B cell (primary cell): ENCODE measurements around the gene HSDL2. TPM values are rescaled to one million over a fixed set of nuclear protein-coding genes. Genes with fewer than 3 reads are reported as not detected.

Experiments used
- ATAC-seq: fragments of 200-7000 bp; cut with Tn5 transposase; one replicate; pipeline ENCODE4 v1.10.0; 2021; ENCODE audit warnings: low read depth, mild to moderate bottlenecking, moderate number of reproducible peaks, moderate library complexity
- CTCF ChIA-PET: fragments of 350-600 bp; sonication (Branson Sonifier 250); formaldehyde crosslinking; loops from one replicate; lab custom pipeline; 2021; ENCODE audit warnings: antibody characterized with exemption, inconsistent platforms; lab: Charles Lee
- POLR2A ChIA-PET: fragments of 350-600 bp; sonication (Branson Sonifier 250); formaldehyde crosslinking; loops from one replicate; lab custom pipeline; 2021; ENCODE audit warnings: antibody characterized with exemption; lab: Charles Lee
- DNase-seq: peaks from one replicate; pipeline ENCODE4 v3.0.0; 2013
- H2AFZ ChIP-seq: 2 replicates; pipeline ENCODE4 v1.6.1; 2012; ENCODE audit warnings: mild to moderate bottlenecking, low read depth, low read length; ENCODE audit not compliant: insufficient read depth, poor library complexity, severe bottlenecking
- H3K27ac ChIP-seq, 2 donors: 1 replicate in 1 of 2; 2 replicates in 1 of 2; pipeline ENCODE4 v1.5.1; 2012 to 2013; ENCODE audit warnings: low read length in 2 of 2, mild to moderate bottlenecking in 2 of 2, moderate library complexity in 1 of 2
- H3K27me3 ChIP-seq, 4 experiments: fragments of 200-600 bp in 1 of 4; sonication (generic) in 1 of 4; replicated peaks in 1 of 4; 1 replicate in 2 of 4; 2 replicates in 2 of 4; pipeline versions ENCODE4 v1.6.1 to v1.7.0; 2013 to 2016; ENCODE audit warnings: low read length in 3 of 4, mild to moderate bottlenecking in 2 of 4, mixed read lengths in 1 of 4, moderate library complexity in 1 of 4; ENCODE audit not compliant: insufficient read depth in 4 of 4, control insufficient read depth in 3 of 4; ENCODE audit errors: control extremely low read depth in 1 of 4
- H3K36me3 ChIP-seq, 2 experiments: replicated peaks in 1 of 2; 1 replicate in 1 of 2; 2 replicates in 1 of 2; pipeline versions ENCODE4 v1.6.1 to v1.7.1; 2013; ENCODE audit warnings: low read length in 1 of 2; ENCODE audit not compliant: insufficient read depth in 2 of 2, control insufficient read depth in 1 of 2; ENCODE audit errors: control extremely low read depth in 1 of 2, extremely low read depth in 1 of 2
- H3K4me1 ChIP-seq, 2 donors: fragments of 200-600 bp in 1 of 2; sonication (generic) in 1 of 2; 1 replicate in 1 of 2; 2 replicates in 1 of 2; pipeline versions ENCODE4 v1.5.1 to v1.6.1; 2013 to 2017; ENCODE audit warnings: low read length in 2 of 2; ENCODE audit not compliant: control insufficient read depth in 2 of 2, insufficient read depth in 2 of 2
- H3K4me2 ChIP-seq: replicated peaks from 2 replicates; pipeline ENCODE3; 2012; ENCODE audit warnings: mild to moderate bottlenecking, low read depth, low read length; ENCODE audit not compliant: poor library complexity, severe bottlenecking
- H3K4me3 ChIP-seq, 5 experiments: fragments of 200-600 bp in 1 of 5; sonication (generic) in 1 of 5; 1 replicate in 3 of 5; 2 replicates in 2 of 5; pipeline versions ENCODE4 v1.5.1 to v1.7.0; 2011 to 2016; ENCODE audit warnings: low read length in 4 of 5, mild to moderate bottlenecking in 4 of 5, low read depth in 2 of 5, control low read depth in 1 of 5, moderate library complexity in 1 of 5; ENCODE audit not compliant: insufficient read depth in 1 of 5; ENCODE audit errors: control extremely low read depth in 1 of 5, extremely low read depth in 1 of 5
- H3K79me2 ChIP-seq: fragments of 200-600 bp; sonication (generic); one replicate; pipeline ENCODE4 v1.6.0; 2016; ENCODE audit warnings: low read length; ENCODE audit not compliant: control insufficient read depth, insufficient read depth
- H3K9ac ChIP-seq: fragments of 200-600 bp; sonication (generic); 2 replicates; pipeline ENCODE4 v1.6.1; 2017; ENCODE audit warnings: mild to moderate bottlenecking, low read length, moderate library complexity
- H3K9me3 ChIP-seq, 3 donors: one replicate each; pipeline versions ENCODE4 v1.6.1 to v1.7.1; 2013; ENCODE audit warnings: low read length in 2 of 3; ENCODE audit not compliant: control insufficient read depth in 2 of 3, insufficient read depth in 1 of 3; ENCODE audit errors: control extremely low read depth in 1 of 3
- H4K20me1 ChIP-seq: 2 replicates; pipeline ENCODE4 v1.6.0; 2012; ENCODE audit warnings: mild to moderate bottlenecking, low read length; ENCODE audit not compliant: insufficient read depth, control insufficient read depth, poor library complexity, severe bottlenecking
- H3K27ac Mint-ChIP-seq: one replicate; pipeline ENCODE4 v1.8.0; 2021; ENCODE audit warnings: mixed read lengths
- H3K27me3 Mint-ChIP-seq: one replicate; pipeline ENCODE4 v1.8.0; 2021; ENCODE audit warnings: mixed read lengths
- H3K4me1 Mint-ChIP-seq: one replicate; pipeline ENCODE4 v1.8.0; 2021; ENCODE audit warnings: mixed read lengths
- H3K4me3 Mint-ChIP-seq: one replicate; pipeline ENCODE4 v1.8.0; 2021; ENCODE audit warnings: mixed read lengths
- H3K9me3 Mint-ChIP-seq: one replicate; pipeline ENCODE4 v1.8.0; 2022; ENCODE audit warnings: mixed read lengths; ENCODE audit not compliant: insufficient read depth
- CTCF ChIP-seq: fragments of 200-600 bp; IDR thresholded peaks from one replicate; pipeline ENCODE4 v1.8.0; 2022; ENCODE audit warnings: antibody characterized with exemption, mild to moderate bottlenecking
- EZH2 ChIP-seq: IDR thresholded peaks from 2 replicates; pipeline ENCODE4 v1.6.1; 2012; ENCODE audit warnings: borderline replicate concordance, low read depth, mild to moderate bottlenecking, moderate library complexity, low read length; ENCODE audit not compliant: insufficient read depth, poor library complexity, severe bottlenecking
- WGBS: methylation state at CpG from one replicate; pipeline ENCODE4 v1.1.5; 2013; ENCODE audit warnings: missing lambda C conversion rate; ENCODE audit not compliant: insufficient coverage; 5-methylcytosine and 5-hydroxymethylcytosine counted together
- intact Hi-C: fragments of 100-400 bp; cut with micrococcal nuclease; formaldehyde crosslinking; loops from one replicate; pipeline ENCODE4 v1.10.0; 2022
- polyA plus RNA-seq: library from polyadenylated mRNA; depleted of rRNA; stranded (reverse); fragments of >200 nt; gene quantifications from 2 replicates; pipeline ENCODE4 v1.2.3, GENCODE V29; 2012
- total RNA-seq, 2 donors: library from RNA; stranded (reverse); fragments of 120-200 nt in 1 of 2; gene quantifications; 1 replicate in 1 of 2; 2 replicates in 1 of 2; pipeline versions ENCODE4 v1.2.3 to v1.2.4, GENCODE V29; 2013 to 2022

Gene HSDL2
- total and polyA plus RNA-seq, 2 donors (not counting 1 experiment from before 2014, with no cell fraction given) = 5.8 to 11.7 TPM

- ATAC-seq = no peak
- no peaks in the 10 kb centered on the region for H3K9me3 Mint-ChIP-seq
- 16% methylated on average over 15 of the region's 27 CpGs for WGBS
Measured at GRCh38 chr9:112378328-112379176, 1.4 kb upstream of the HSDL2 start.

More at GRCh38 chr9:112378328-112379176, 1.4 kb upstream of the HSDL2 start:
- no peaks in the 10 kb centered on the region for H4K20me1 ChIP-seq
- peak overlapping the region; percentile 79 for H3K9ac ChIP-seq
- peaks cover 23 to 25% of the 10 kb centered on the region in 2 donors for H3K4me1 ChIP-seq
- H3K4me2 ChIP-seq = peak overlapping the region; percentile 78
- H3K4me3 Mint-ChIP-seq = peak overlapping the region; percentile 95
- ChIA-PET POLR2A (interaction anchor here (0.7 to 2.6 kb wide), 5 partner anchors 8 to 895 kb away, joined by 3 to 13 read pairs (median 4); partner anchors contain the start of genes INIP and PTBP3), CTCF (interaction anchor here (1.2 to 2.1 kb wide), 10 partner anchors 12 to 481 kb away, joined by 4 to 19 read pairs (median 6); partner anchors contain the start of gene INIP)
- peak; percentile 23 for DNase-seq
- H2AFZ ChIP-seq = peak overlapping the region; percentile 95
- peak overlapping the region; percentile 82 to 98 (median 89) for H3K4me3 ChIP-seq
- peaks cover 4% of the 10 kb centered on the region for H3K79me2 ChIP-seq
- no peaks in the 10 kb centered on the region for H3K27me3 Mint-ChIP-seq
- H3K4me1 Mint-ChIP-seq = peaks cover 52% of the 10 kb centered on the region
- H3K27me3 ChIP-seq = no peaks in the 10 kb centered on the region
- intact Hi-C loops = loop anchor here (1.0 to 5.0 kb wide), 6 partner anchors 17 to 482 kb away; partner anchors contain the start of genes PTBP3 and UGCG
- H3K27ac Mint-ChIP-seq = peak overlapping the region; percentile 92
- no peaks in the 10 kb centered on the region for H3K36me3 ChIP-seq
- H3K27ac ChIP-seq = peak overlapping the region; percentile 78 to 88
- TF ChIP-seq CTCF = no peak
- TF ChIP-seq EZH2 = no peak
- H3K9me3 ChIP-seq = no peaks in the 10 kb centered on the region
